ENCODE measurements around the gene C17orf78. TPM values are rescaled to one million over a fixed set of nuclear protein-coding genes. Genes with fewer than 3 reads are reported as not detected.
"Not testable (repeated sequence)": the region's sequence is repeated elsewhere in the genome, so short reads cannot be mapped to it uniquely, and the experiment has no call there.

C17orf78 gene
- polyA plus RNA-seq, 1 experiment, result not detected

- ChIA-PET CTCF (no interaction called here), POLR2A (interaction anchor here (0.6 kb wide), 1 partner anchor 31 kb away, joined by 4 read pairs; no protein-coding TSS in a partner anchor)
- DNase-seq (ENCODE audit: low read depth), result no peak
- Histone ChIP-seq H3K36me3 (ENCODE audit: control insufficient read depth, insufficient read depth, low read length) (no peaks in the 10 kb centered on the region), H3K4me3 (ENCODE audit: low read depth, low read length) (no peak overlapping the region), H3K27me3 (ENCODE audit: control insufficient read depth, insufficient read depth, low read length) (no peaks in the 10 kb centered on the region)
- TF ChIP-seq CTCF (IDR thresholded peaks at IDR 0.05; ENCODE audit: insufficient read depth, low read depth, low read length), result no peak
Observed at GRCh38 chr17:37393352-37393751, 17.6 kb downstream of the C17orf78 start.

- no peak for DNase-seq (ENCODE audit: low read depth)
- Histone ChIP-seq H3K4me3 (ENCODE audit: low read depth, low read length) (no peak overlapping the region), H3K36me3 (ENCODE audit: control insufficient read depth, insufficient read depth, low read length) (no peaks in the 10 kb centered on the region), H3K27me3 (ENCODE audit: control insufficient read depth, insufficient read depth, low read length) (no peaks in the 10 kb centered on the region)
- TF ChIP-seq CTCF (IDR thresholded peaks at IDR 0.05; ENCODE audit: insufficient read depth, low read depth, low read length), result no peak
- ChIA-PET POLR2A (no interaction called here), CTCF (interaction anchor here (0.9 to 2.4 kb wide), 3 partner anchors 9 to 24 kb away, joined by 3 to 8 read pairs (median 4); partner anchors contain the start of gene C17orf78)
Observed at GRCh38 chr17:37399265-37399803, 23.5 kb downstream of the C17orf78 start.

GRCh38 chr17:37400505-37400904 is 24.7 kb downstream of the C17orf78 start:
- H3K4me3 ChIP-seq (ENCODE audit: low read depth, low read length), result no peak overlapping the region
- POLR2A ChIA-PET, result no interaction called here
- no peaks in the 10 kb centered on the region for H3K36me3 ChIP-seq (ENCODE audit: control insufficient read depth, insufficient read depth, low read length)
- no peaks in the 10 kb centered on the region for H3K27me3 ChIP-seq (ENCODE audit: control insufficient read depth, insufficient read depth, low read length)
- DNase-seq (ENCODE audit: low read depth), result no peak
- CTCF ChIA-PET, result no interaction called here
- TF ChIP-seq CTCF (IDR thresholded peaks at IDR 0.05; ENCODE audit: insufficient read depth, low read depth, low read length), result no peak

GRCh38 chr17:37405522-37405921 is 29.7 kb downstream of the C17orf78 start:
- POLR2A ChIA-PET; H3K27me3 ChIP-seq (ENCODE audit: control insufficient read depth, insufficient read depth, low read length); DNase-seq (ENCODE audit: low read depth); H3K36me3 ChIP-seq (ENCODE audit: control insufficient read depth, insufficient read depth, low read length): not testable (repeated sequence)
- H3K4me3 ChIP-seq (ENCODE audit: low read depth, low read length), result peak overlapping the region; percentile 93
- CTCF ChIA-PET, result interaction anchor here (2.3 kb wide), 1 partner anchor 32 kb away, joined by 16 read pairs; no protein-coding TSS in a partner anchor

- POLR2A ChIA-PET, result no interaction called here
- CTCF ChIA-PET, result no interaction called here
- DNase-seq (ENCODE audit: low read depth), result no peak
Observed at GRCh38 chr17:37405955-37406634, 30.3 kb downstream of the C17orf78 start.

More at GRCh38 chr17:37405955-37406634, 30.3 kb downstream of the C17orf78 start:
- Histone ChIP-seq H3K36me3 (ENCODE audit: control insufficient read depth, insufficient read depth, low read length) (peaks cover 2% of the 10 kb centered on the region), H3K27me3 (ENCODE audit: control insufficient read depth, insufficient read depth, low read length) (no peaks in the 10 kb centered on the region), H3K4me3 (ENCODE audit: low read depth, low read length) (peak overlapping the region; percentile 93)
- TF ChIP-seq CTCF (IDR thresholded peaks at IDR 0.05; ENCODE audit: insufficient read depth, low read depth, low read length), result no peak

Measured in BJ (cell line).